HG03103 (cell line): ENCODE data around the gene DMD.
"Not testable (repeated sequence)": the region's sequence is repeated elsewhere in the genome, so short reads cannot be mapped to it uniquely, and the experiment has no call there.

ENCODE experiments used
- ATAC-seq: cut with Tn5 transposase; IDR thresholded peaks from one replicate; pipeline ENCODE4 v1.9.1; 2021; ENCODE audit warnings: low read depth; ENCODE audit not compliant: unreplicated experiment

DMD gene

GRCh38 chrX:31500921-31501320 is 1710.4 kb downstream of the DMD start:
- ATAC-seq = no peak

- ATAC-seq = no peak
Observed at GRCh38 chrX:31499109-31499508, 1712.2 kb downstream of the DMD start.

- ATAC-seq = no peak
Observed at GRCh38 chrX:31497086-31497485, 1714.3 kb downstream of the DMD start.

- ATAC-seq = no peak
Observed at GRCh38 chrX:31487951-31488350, 1723.4 kb downstream of the DMD start.

- ATAC-seq = no peak
Observed at GRCh38 chrX:31483336-31483735, 1728.0 kb downstream of the DMD start.

GRCh38 chrX:31480696-31481095 is 1730.7 kb downstream of the DMD start:
- ATAC-seq = no peak

GRCh38 chrX:31471229-31471628 is 1740.1 kb downstream of the DMD start:
- no peak for ATAC-seq

GRCh38 chrX:31470753-31471152 is 1740.6 kb downstream of the DMD start:
- ATAC-seq = not testable (repeated sequence)

GRCh38 chrX:31464306-31464915 is 1746.9 kb downstream of the DMD start:
- no peak for ATAC-seq

- no peak for ATAC-seq
Observed at GRCh38 chrX:31461266-31461665, 1750.1 kb downstream of the DMD start.

- ATAC-seq = no peak
Observed at GRCh38 chrX:31459361-31459760, 1752.0 kb downstream of the DMD start.

- ATAC-seq = no peak
Observed at GRCh38 chrX:31449965-31450364, 1761.4 kb downstream of the DMD start.

GRCh38 chrX:31449081-31449480 is 1762.3 kb downstream of the DMD start:
- ATAC-seq = no peak

- ATAC-seq = no peak
Observed at GRCh38 chrX:31445542-31445941, 1765.8 kb downstream of the DMD start.

- no peak for ATAC-seq
Observed at GRCh38 chrX:31443654-31444053, 1767.7 kb downstream of the DMD start.

GRCh38 chrX:31440546-31440945 is 1770.8 kb downstream of the DMD start:
- no peak for ATAC-seq

GRCh38 chrX:31436424-31436823 is 1774.9 kb downstream of the DMD start:
- ATAC-seq = no peak

GRCh38 chrX:31435592-31435991 is 1775.8 kb downstream of the DMD start:
- ATAC-seq = no peak

GRCh38 chrX:31433856-31434255 is 1777.5 kb downstream of the DMD start:
- no peak for ATAC-seq

GRCh38 chrX:31429915-31430314 is 1781.4 kb downstream of the DMD start:
- no peak for ATAC-seq

GRCh38 chrX:31423609-31424189 is 1787.7 kb downstream of the DMD start:
- ATAC-seq = no peak

- ATAC-seq = no peak
Observed at GRCh38 chrX:31421441-31421840, 1789.9 kb downstream of the DMD start.

- ATAC-seq = no peak
Observed at GRCh38 chrX:31420711-31421151, 1790.6 kb downstream of the DMD start.
